Measurements from ENCODE around the gene ZC3H18.

GRCh38 chr16:88673716-88674379 lies 103.6 kb downstream of the ZC3H18 start:
- TF ChIP-seq EZH2 (IDR thresholded peaks at IDR 0.05; ENCODE audit: low read length, missing control alignments) = no peak
- TF ChIP-seq CTCF (conservative IDR thresholded peaks at IDR 0.05 in 1 of 2, IDR thresholded peaks at IDR 0.05 in 1 of 2; ENCODE audit: low read depth in 1 of 2, low read length in 2 of 2) = no peak
